Stimulated activated naive CD8-positive, alpha-beta T cell treated with anti-CD3 and anti-CD28 coated beads, Interleukin-15, Interleukin-2, amounts not matched to agents 100 ng/mL and 50 ng/mL, for 24 hours (primary cell): ENCODE results near the gene HAPSTR1.
A peak's percentile ranks its signal among the peaks of the same experiment; 100 is the strongest.

Source experiments
- H3K27ac Mint-ChIP-seq: one replicate; pipeline ENCODE4 v1.8.0; 2021; ENCODE audit warnings: mild to moderate bottlenecking, mixed read lengths
- H3K27me3 Mint-ChIP-seq: one replicate; pipeline ENCODE4 v1.8.0; 2021; ENCODE audit warnings: mixed read lengths
- H3K36me3 Mint-ChIP-seq: one replicate; pipeline ENCODE4 v1.8.0; 2021; ENCODE audit warnings: low read depth, mixed read lengths
- H3K4me1 Mint-ChIP-seq: one replicate; pipeline ENCODE4 v1.8.0; 2021; ENCODE audit warnings: low read depth, mixed read lengths
- H3K4me3 Mint-ChIP-seq: one replicate; pipeline ENCODE4 v1.8.0; 2021; ENCODE audit warnings: mild to moderate bottlenecking, mixed read lengths
- H3K9me3 Mint-ChIP-seq: one replicate; pipeline ENCODE4 v1.8.0; 2021; ENCODE audit warnings: mixed read lengths

Gene HAPSTR1

GRCh38 chr16:9097266-9098219 is 6.1 kb downstream of the HAPSTR1 start:
- Mint-ChIP-seq H3K9me3 (no peaks in the 10 kb centered on the region), H3K4me3 (peak overlapping the region; percentile 17), H3K36me3 (peaks cover 93% of the 10 kb centered on the region)

GRCh38 chr16:9098377-9099090 is 7.1 kb downstream of the HAPSTR1 start:
- Mint-ChIP-seq H3K27me3 (no peaks in the 10 kb centered on the region), H3K27ac (peak overlapping the region; percentile 92), H3K36me3 (peaks cover 93% of the 10 kb centered on the region)

More at GRCh38 chr16:9097266-9098219, 6.1 kb downstream of the HAPSTR1 start:
- Mint-ChIP-seq H3K27me3 (no peaks in the 10 kb centered on the region), H3K4me1 (peaks cover 90% of the 10 kb centered on the region), H3K27ac (peak overlapping the region; percentile 57)

GRCh38 chr16:9099131-9099625 is 7.7 kb downstream of the HAPSTR1 start:
- H3K9me3 Mint-ChIP-seq, result no peaks in the 10 kb centered on the region
- H3K4me1 Mint-ChIP-seq, result peaks cover 95% of the 10 kb centered on the region

More at GRCh38 chr16:9098377-9099090, 7.1 kb downstream of the HAPSTR1 start:
- no peaks in the 10 kb centered on the region for H3K9me3 Mint-ChIP-seq
- peaks cover 94% of the 10 kb centered on the region for H3K4me1 Mint-ChIP-seq
- H3K4me3 Mint-ChIP-seq, result peak overlapping the region; percentile 75

GRCh38 chr16:9102379-9102778 is 10.9 kb downstream of the HAPSTR1 start:
- Mint-ChIP-seq H3K27me3 (no peaks in the 10 kb centered on the region), H3K4me3 (peak overlapping the region; percentile 72), H3K27ac (peak overlapping the region; percentile 81), H3K9me3 (no peaks in the 10 kb centered on the region), H3K4me1 (peaks cover 94% of the 10 kb centered on the region), H3K36me3 (peaks cover 97% of the 10 kb centered on the region)

More at GRCh38 chr16:9099131-9099625, 7.7 kb downstream of the HAPSTR1 start:
- peaks cover 93% of the 10 kb centered on the region for H3K36me3 Mint-ChIP-seq
- H3K27ac Mint-ChIP-seq, result peak overlapping the region; percentile 92
- H3K27me3 Mint-ChIP-seq, result no peaks in the 10 kb centered on the region
- H3K4me3 Mint-ChIP-seq, result peak overlapping the region; percentile 75

GRCh38 chr16:9102943-9103342 is 11.5 kb downstream of the HAPSTR1 start:
- H3K36me3 Mint-ChIP-seq, result peaks cover 97% of the 10 kb centered on the region
- H3K4me1 Mint-ChIP-seq, result peaks cover 94% of the 10 kb centered on the region
- H3K4me3 Mint-ChIP-seq, result peak overlapping the region; percentile 72
- no peaks in the 10 kb centered on the region for H3K27me3 Mint-ChIP-seq
- H3K27ac Mint-ChIP-seq, result peak overlapping the region; percentile 81
- H3K9me3 Mint-ChIP-seq, result no peaks in the 10 kb centered on the region

GRCh38 chr16:9103546-9103945 is 12.1 kb downstream of the HAPSTR1 start:
- peak overlapping the region; percentile 72 for H3K4me3 Mint-ChIP-seq
- H3K27ac Mint-ChIP-seq, result peak overlapping the region; percentile 81
- H3K27me3 Mint-ChIP-seq, result no peaks in the 10 kb centered on the region
- H3K4me1 Mint-ChIP-seq, result peaks cover 93% of the 10 kb centered on the region
- H3K36me3 Mint-ChIP-seq, result peaks cover 95% of the 10 kb centered on the region
- no peaks in the 10 kb centered on the region for H3K9me3 Mint-ChIP-seq

GRCh38 chr16:9105189-9105588 is 13.7 kb downstream of the HAPSTR1 start:
- Mint-ChIP-seq H3K27ac (peak overlapping the region; percentile 26), H3K27me3 (no peaks in the 10 kb centered on the region), H3K4me1 (peaks cover 93% of the 10 kb centered on the region), H3K36me3 (peaks cover 93% of the 10 kb centered on the region), H3K9me3 (no peaks in the 10 kb centered on the region), H3K4me3 (peak overlapping the region; percentile 35)

GRCh38 chr16:9107025-9107970 is 15.9 kb downstream of the HAPSTR1 start:
- H3K27me3 Mint-ChIP-seq, result no peaks in the 10 kb centered on the region
- peak overlapping the region; percentile 3 for H3K4me3 Mint-ChIP-seq
- peaks cover 91% of the 10 kb centered on the region for H3K4me1 Mint-ChIP-seq
- no peaks in the 10 kb centered on the region for H3K9me3 Mint-ChIP-seq
- H3K36me3 Mint-ChIP-seq, result peaks cover 91% of the 10 kb centered on the region
- peak overlapping the region; percentile 17 for H3K27ac Mint-ChIP-seq

GRCh38 chr16:9109255-9109654 is 17.8 kb downstream of the HAPSTR1 start:
- H3K36me3 Mint-ChIP-seq, result peaks cover 91% of the 10 kb centered on the region
- peak overlapping the region; percentile 22 for H3K27ac Mint-ChIP-seq
- H3K4me1 Mint-ChIP-seq, result peaks cover 91% of the 10 kb centered on the region
- H3K4me3 Mint-ChIP-seq, result peak overlapping the region; percentile 22
- no peaks in the 10 kb centered on the region for H3K9me3 Mint-ChIP-seq
- no peaks in the 10 kb centered on the region for H3K27me3 Mint-ChIP-seq

- H3K27ac Mint-ChIP-seq, result no peak overlapping the region
- H3K9me3 Mint-ChIP-seq, result no peaks in the 10 kb centered on the region
- peaks cover 96% of the 10 kb centered on the region for H3K4me1 Mint-ChIP-seq
- H3K4me3 Mint-ChIP-seq, result no peak overlapping the region
- peaks cover 92% of the 10 kb centered on the region for H3K36me3 Mint-ChIP-seq
- H3K27me3 Mint-ChIP-seq, result no peaks in the 10 kb centered on the region
These were observed 20.9 kb downstream of the HAPSTR1 start for GRCh38 chr16:9112166-9112843.

GRCh38 chr16:9112844-9113186 is 21.4 kb downstream of the HAPSTR1 start:
- H3K36me3 Mint-ChIP-seq, result peaks cover 92% of the 10 kb centered on the region
- no peak overlapping the region for H3K4me3 Mint-ChIP-seq
- H3K4me1 Mint-ChIP-seq, result peaks cover 96% of the 10 kb centered on the region
- no peaks in the 10 kb centered on the region for H3K9me3 Mint-ChIP-seq
- no peaks in the 10 kb centered on the region for H3K27me3 Mint-ChIP-seq
- peak overlapping the region; percentile 22 for H3K27ac Mint-ChIP-seq

- Mint-ChIP-seq H3K36me3 (peaks cover 94% of the 10 kb centered on the region), H3K4me3 (no peak overlapping the region), H3K27ac (peak overlapping the region; percentile 34), H3K27me3 (no peaks in the 10 kb centered on the region), H3K9me3 (no peaks in the 10 kb centered on the region), H3K4me1 (peaks cover 97% of the 10 kb centered on the region)
These were observed 22.3 kb downstream of the HAPSTR1 start for GRCh38 chr16:9113707-9114106.

GRCh38 chr16:9114112-9114511 is 22.7 kb downstream of the HAPSTR1 start:
- H3K4me1 Mint-ChIP-seq, result peaks cover 94% of the 10 kb centered on the region
- peak overlapping the region; percentile 34 for H3K27ac Mint-ChIP-seq
- no peak overlapping the region for H3K4me3 Mint-ChIP-seq
- H3K9me3 Mint-ChIP-seq, result no peaks in the 10 kb centered on the region
- no peaks in the 10 kb centered on the region for H3K27me3 Mint-ChIP-seq
- H3K36me3 Mint-ChIP-seq, result peaks cover 94% of the 10 kb centered on the region

GRCh38 chr16:9114842-9115241 is 23.4 kb downstream of the HAPSTR1 start:
- Mint-ChIP-seq H3K4me3 (no peak overlapping the region), H3K27ac (peak overlapping the region; percentile 34), H3K27me3 (no peaks in the 10 kb centered on the region), H3K4me1 (peaks cover 87% of the 10 kb centered on the region), H3K36me3 (peaks cover 95% of the 10 kb centered on the region), H3K9me3 (no peaks in the 10 kb centered on the region)
